ENCODE measurements around the gene COL8A1. TPM values are rescaled to one million over a fixed set of nuclear protein-coding genes. Genes with fewer than 3 reads are reported as not detected.

The COL8A1 gene
- total RNA-seq, 1 experiment from 2014 or later, result 86.6 TPM

DNA sequence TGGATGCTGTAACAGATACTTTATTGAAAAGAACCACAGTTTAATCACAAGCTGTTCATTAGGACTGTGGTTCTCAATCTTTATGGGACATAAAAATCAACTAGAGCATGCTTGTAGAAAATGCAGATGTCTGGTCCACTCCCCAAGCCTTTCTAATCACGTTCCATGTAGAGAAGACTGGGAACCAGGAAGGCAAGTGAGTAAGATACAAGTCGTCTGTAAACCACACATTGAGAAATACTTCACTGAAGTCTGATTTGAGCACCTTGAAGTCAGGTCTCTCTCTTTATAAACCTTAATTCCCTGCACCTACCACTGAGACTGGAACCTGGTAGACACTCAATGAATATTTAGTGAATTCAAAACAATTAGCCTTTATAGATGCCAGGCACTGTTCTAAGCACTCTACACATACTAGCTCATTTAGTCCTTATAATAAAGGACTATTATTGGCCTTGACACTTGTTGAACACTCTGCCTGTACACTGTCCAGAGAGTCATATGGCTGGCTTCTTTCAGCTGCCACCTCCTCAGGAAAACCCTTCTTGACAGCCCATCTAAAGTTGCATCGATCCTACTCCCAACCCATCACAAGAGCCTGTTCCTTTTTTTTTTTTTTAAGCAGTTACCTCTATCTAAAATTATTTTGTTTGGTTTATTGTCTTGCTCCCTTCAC lies 120.2 kb downstream of the COL8A1 start:
- DNase-seq (ENCODE audit: low read depth), result no peak

DNA sequence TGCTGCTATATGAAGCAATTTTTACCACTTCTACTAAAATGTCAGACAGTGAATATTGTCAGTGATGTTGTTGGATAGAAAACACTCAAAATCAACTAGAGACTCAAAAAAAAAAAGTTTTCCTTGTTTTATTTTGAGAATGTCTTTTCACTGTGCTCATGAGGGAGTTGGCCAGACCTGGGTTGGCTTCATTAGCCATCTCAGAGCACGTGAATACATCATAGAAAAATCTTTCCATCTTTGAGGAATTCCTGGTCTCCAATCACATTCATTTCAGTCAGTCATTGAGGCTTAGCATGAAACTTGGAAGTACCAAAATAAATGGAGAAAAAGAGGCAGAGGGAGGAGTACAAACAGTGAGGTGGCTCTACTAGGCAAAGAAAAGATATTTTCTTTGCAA lies 121.6 kb downstream of the COL8A1 start:
- no peak for DNase-seq (ENCODE audit: low read depth)

DNA sequence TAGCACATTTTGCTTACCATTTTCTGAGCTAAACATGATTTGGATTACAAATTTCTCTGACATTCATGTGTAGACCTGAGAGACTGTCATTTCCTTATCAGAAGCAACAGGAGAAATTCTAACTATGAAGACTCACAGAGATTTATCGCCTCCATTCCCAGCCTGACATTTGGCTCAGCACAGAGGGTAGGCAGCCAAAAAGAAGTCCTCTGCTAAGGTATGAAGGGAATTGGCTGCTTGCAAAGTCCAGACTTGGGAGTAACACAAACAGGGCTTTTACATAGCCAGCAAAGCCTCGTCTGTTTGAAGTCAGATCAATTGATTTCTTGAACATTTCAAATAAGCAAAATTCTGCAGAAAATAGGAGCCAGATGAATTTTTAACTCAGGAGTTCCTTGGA lies 122.2 kb downstream of the COL8A1 start:
- no peak for DNase-seq (ENCODE audit: low read depth)

DNA sequence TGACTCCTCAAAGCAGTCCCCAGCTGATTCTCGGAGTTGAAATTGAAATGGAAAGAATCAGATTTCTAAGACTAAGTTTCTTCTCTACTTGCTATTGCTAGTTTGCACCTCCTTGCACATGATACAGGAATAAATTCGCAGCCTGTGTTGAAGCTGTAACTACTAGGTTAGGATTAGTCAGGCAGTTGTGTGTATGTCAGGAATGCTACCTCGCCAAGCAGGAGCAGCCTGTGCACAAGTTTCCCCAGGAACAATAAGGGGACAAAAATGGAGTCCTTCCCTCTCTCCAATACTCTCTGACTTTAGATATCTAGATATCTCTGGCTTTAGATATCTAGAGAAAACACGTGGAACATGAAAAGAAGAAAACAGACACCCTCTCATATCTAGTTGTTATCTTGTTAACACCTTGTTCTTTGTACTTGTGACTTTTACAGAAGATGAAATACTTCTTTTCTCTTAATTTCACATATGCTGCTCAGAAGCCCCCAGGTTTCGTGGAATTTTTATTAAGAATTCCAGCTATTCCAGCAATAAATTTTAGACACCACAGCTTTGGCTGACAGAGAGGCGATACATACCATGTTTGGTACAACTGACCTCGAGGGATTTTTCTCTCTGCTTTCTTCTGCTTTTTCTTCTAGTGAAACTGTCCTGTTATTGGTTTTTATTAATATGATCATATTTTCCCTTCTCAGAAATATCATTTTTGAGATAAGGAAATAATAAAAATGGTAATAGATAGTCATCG lies 123.2 kb downstream of the COL8A1 start:
- no peak for DNase-seq (ENCODE audit: low read depth)

DNA sequence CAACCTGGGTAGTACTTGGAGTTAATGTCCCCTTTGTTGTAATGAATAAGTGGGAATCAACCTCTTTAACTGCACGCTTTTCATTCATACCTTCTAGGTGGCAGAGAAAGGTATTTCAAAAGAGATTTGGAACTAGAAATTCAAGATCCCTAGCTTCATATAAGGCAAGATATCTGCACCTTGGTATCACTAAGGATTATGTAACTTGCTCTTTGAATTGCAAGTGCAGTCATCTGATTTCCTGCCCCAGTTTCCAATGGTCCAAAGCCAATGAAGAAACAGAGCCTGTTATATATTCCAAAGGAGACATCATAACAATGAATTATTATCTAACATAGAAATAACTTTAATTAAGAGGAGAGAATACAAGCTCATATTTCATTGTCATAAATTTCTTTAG lies 124.5 kb downstream of the COL8A1 start:
- DNase-seq (ENCODE audit: low read depth), result no peak

DNA sequence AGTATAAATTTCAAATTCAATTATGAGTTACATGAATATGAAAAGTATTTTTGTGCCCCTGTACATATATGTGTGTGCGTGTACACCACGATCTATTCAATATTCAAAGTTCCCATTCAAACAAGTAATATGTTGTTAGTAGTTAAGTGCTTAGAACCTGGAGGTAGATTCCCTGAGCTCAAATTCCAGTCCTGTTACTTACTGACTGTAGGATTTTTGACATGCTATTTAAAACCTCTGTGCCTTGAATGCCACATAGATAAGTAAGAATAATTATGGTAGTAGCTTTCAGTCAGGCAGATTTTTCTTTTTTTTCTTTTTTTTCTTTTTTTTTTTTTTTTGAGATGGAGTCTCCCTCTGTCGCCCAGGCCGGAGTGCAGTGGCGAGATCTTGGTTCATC lies 126.0 kb downstream of the COL8A1 start:
- DNase-seq (ENCODE audit: low read depth), result no peak

DNA sequence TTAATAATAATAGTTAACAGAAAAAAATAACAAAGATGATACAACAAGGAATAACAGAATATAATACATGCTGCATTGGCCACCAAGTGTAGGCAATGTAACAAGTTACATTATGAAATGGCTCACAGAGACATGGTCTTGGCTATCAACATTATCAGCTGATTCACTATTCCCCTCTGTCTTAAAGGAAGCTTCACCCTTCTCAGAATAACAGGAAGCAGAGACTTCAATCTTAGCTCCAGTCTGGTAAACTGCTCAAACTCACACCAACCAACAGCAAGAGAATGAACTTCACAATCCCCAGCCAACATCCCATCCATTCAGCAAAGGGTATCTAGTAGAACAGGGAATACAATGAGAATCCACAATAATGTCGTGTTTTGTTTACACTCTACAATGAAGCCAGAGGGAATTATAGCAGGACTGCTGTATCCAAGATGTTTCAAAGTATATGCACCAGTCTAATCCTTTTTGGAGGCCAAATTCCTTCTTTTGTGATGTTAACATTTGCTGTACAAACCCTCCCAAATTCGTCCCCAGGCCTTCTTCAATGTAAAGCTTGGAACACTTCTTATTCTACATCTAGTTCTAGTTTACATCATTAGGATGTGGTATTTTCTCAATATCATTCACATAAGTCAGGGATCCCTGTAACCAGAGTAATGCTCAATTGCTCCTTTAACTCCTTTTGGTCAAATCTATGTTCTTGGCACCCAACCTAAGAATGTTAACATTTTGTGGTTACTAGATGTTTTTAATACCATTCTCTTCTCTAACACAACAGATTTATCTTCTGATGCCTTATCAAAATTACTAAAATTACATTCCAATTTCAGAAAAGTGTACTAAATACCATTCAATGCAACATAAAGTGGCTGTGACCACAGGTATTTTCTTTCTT lies 126.9 kb downstream of the COL8A1 start:
- peak; percentile 63 for DNase-seq (ENCODE audit: low read depth)

DNA sequence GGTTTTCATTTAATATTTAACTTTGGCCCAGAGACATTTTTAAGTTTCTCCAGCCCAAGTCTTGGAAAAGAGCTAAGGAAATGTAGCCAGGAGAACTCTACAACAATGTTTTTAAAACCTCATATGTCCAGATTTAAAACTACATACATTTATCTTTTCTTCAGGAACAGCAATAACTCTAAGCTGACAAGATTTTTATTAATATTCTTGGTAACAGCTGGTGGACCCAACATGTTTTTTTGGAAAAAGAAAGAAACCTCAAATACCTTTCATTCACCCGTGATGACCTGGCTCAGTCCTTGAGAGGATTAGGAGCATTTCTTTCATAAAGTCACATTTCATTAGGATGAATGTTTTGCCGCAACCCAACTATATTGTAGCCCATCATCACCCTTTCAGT lies 128.9 kb downstream of the COL8A1 start:
- peak; percentile 86 for DNase-seq (ENCODE audit: low read depth)

DNA sequence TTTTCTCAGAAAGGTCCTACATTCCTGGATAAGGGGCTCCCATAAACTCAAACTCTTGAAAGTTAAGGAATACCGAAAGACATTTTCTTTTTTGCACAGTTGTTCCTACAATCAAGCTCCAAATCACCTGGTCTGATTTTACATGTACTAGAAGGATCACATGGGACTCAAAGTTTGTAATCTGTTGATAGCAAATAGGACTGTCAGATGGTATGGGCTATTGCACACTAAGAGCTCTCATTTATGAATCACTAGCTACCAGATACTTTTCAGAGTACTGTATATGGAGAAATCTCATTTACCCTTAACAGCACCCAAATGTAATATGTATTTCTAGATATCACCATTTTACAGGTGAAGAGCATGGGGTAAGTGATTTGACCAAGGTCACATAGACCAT lies 129.7 kb downstream of the COL8A1 start:
- no peak for DNase-seq (ENCODE audit: low read depth)

DNA sequence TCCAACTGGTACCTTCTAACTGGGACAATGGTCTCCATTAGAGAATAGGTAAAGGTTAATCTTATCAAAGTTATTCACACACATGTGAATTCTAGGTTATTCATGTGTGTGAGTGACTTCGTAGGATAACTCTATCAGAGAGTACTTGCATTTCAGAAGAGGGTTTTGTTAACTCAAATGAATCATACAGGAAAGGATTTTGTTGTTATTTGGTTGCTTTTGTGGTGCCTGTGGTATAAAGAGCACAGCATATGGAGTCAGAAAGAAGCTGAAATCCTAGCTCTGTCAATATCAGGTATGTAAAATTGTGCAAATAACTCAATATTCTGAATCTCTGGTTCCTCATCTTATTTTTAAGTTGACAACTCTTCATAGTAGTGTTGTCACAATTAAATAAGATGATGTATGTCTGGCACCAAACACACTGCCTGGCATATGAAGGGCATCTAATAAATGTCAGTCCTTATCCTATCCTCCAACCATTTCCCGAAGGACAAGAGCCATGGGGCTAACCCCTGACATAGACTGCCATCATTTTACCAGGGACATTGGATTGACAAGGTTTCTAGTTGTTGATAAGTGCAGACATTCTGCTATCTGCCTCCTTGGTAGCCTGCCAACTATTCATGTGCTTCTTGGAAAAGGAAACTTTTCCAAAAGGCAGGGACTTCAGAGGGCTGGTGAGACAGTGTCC lies 130.6 kb downstream of the COL8A1 start:
- peak; percentile 55 for DNase-seq (ENCODE audit: low read depth)

DNA sequence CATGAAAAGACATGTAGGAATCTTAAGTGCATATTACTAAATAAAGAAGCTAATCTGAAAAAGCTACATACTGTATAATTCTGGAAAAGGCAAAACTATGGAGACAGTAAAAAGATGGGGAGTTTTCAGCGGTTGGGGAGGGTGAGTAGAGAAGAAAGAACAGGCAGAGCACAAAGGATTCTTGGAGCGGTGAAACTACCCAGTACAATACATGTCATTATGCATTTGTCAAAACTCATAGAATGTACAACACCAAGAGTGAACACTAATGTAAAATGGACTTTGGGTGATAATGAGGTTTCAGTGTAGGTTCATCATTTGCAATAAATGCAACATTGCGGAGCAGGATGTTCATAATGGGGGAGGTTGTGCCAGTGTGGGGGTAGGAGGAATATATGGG lies 133.8 kb downstream of the COL8A1 start:
- no peak for DNase-seq (ENCODE audit: low read depth)

DNA sequence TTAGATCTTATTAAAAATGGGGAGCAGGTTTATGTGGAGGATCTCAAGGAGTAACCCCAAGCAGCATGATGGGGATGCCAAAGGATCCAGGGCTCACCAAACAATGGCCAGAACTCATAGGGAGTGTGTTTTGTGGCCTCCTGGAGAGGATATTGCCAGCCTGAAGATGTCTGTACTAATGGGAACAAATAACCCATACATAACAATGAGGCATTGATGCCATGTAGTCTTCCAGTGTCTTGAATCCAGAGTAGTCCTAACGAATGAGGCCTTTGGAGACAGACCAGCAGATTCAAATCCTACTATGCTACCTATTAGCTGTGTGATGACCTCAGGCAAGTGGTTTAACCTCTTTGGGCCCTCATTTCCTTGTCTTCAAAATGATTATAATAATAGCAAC lies 134.3 kb downstream of the COL8A1 start:
- DNase-seq (ENCODE audit: low read depth), result no peak

DNA sequence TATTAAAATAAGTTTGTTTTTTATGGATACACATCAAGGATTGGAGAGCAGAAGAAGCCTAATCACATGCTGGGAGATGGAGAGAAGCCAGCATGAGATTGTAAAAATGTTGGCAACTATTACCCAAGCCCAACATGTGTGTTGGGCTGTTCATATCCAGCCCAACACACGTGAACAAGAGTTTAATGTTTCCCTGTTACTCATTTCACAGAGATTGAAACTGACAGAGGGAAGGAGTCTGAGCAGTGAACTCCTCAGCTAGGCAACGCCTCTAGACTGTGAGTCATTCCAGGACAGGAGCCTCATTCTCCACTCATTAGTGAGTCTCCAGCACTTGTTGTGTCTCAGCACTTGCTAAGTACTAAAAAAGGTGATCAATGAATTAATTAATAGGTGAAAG lies 136.1 kb downstream of the COL8A1 start:
- peak; percentile 84 for DNase-seq (ENCODE audit: low read depth)

DNA sequence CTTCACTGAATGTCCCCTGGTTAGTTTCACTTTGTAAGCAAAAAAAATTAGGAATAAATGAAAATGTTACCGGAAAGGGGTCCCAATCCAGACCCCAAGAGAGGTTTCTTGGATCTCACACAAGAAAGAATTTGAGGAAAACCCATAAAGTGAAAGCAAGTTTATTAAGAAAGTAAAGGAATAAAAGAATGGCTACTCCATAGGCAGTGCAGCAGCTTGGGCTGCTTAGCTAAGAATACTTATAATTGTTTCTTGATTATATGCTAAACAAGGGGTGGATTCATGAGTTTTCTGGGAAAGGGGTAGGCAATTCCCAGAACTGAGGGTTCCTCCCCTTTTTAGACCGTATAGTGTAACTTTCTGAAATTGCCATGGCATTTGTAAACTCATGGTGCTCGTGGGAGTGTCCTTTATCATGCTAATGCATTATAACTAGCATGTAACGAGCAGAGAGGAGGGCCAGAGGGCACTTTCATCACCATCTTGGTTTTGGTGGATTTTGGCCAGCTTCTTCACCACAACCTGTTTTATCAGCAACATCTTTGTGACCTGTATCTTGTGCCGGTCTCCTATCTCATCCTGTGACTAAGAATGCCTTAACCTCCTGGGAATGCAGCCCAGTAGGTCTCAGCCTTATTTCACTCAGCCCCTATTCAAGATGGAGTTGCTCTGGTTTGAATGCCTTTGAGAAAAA lies 138.3 kb downstream of the COL8A1 start:
- no peak for DNase-seq (ENCODE audit: low read depth)

DNA sequence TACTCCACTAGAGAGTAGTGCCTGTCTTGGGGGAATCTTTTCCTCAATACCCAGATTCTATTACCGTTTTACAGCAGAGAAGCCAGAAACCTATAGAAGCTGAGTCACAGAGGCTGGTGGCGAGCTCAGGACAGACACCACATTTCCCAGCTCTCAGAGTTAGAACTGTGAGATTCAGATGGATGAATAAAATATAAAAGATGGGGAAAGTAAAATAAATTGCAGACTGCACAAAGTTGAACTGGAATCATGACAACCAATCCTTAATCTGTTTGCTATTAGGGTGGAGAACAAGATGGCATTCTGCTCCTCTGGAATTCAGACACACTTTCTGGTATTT lies 138.8 kb downstream of the COL8A1 start:
- no peak for DNase-seq (ENCODE audit: low read depth)

DNA sequence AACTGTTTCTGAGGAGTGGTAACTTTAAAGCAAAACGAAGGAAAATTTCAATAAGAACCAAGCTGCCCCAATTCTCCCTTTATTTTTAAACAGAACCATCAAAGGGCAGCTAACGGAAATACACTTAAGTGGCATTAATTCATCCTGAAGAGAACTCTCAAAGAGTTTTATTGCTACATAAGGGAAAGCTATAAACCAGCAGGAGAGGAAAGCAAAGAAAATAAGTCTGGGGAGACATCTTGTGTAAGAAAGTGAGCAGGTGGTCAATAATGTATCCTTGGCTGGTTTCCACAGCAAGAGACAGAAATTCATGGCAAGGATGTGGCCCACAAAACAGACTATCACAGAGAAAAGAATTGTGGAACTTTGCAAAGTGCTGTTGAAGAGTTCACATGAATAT lies 139.3 kb downstream of the COL8A1 start:
- peak; percentile 40 for DNase-seq (ENCODE audit: low read depth)

DNA sequence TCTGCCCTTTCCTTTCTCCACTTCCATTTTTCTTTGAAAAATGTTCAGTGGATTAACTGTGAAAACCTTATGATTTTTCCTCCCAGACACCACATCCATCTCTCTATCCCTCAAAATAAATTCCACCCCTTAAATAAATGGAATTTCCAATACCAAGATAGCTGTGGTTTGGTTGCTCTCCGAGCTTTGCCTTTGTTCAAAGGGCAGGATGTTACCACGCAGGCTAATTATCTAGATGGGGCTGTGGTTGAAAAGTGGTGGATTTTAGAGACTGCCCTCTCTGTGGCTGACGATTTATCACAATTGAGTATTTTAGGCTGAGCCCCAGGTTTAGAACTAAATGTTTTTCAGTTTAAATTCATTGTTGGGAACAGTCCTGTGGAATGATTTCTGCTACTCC lies 142.4 kb downstream of the COL8A1 start:
- peak; percentile 80 for DNase-seq (ENCODE audit: low read depth)

DNA sequence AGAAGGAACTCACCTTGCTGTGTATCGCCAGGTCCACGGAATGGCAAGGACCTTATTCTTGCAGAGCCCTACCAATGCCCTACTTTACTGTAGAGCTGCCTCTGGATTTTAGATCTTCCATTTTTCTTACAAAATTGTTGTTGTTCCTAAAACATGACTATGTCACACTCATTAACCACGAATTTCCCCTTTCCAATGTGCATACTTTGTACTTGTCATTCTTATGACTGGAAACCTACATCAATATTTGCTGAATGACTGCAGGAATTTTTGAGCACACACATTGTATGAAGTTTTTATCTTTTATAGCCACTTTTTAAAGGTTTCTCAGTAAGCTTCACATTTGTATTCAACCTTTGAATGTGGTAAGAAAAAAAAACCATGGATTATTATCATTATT lies 143.4 kb downstream of the COL8A1 start:
- peak; percentile 61 for DNase-seq (ENCODE audit: low read depth)

DNA sequence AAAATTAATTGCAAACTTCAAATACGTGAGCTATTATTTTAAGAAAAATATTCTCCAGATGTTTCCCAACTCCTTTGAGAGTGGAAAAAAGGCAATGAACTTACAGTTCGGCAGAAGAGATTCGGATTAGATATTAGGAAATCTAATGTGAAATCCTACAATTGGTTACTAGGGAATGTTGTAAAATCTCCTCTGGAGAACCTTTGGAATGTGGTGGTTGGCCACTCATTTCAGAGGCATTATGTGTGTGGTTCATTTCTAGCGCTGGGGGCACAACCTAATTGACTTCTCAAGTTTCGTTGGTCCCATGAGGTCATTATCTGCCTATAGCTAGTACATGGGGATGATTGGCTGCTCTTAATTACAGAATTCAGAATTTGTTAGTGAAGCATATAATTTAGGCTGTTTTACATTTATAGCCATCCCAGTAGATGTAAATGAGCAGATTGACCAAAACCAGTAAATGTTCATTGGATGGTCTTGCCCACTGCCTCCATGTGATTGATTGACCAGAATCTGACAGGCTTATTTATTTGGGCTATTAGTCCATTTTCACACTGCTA lies 144.7 kb downstream of the COL8A1 start:
- peak; percentile 96 for DNase-seq (ENCODE audit: low read depth)

DNA sequence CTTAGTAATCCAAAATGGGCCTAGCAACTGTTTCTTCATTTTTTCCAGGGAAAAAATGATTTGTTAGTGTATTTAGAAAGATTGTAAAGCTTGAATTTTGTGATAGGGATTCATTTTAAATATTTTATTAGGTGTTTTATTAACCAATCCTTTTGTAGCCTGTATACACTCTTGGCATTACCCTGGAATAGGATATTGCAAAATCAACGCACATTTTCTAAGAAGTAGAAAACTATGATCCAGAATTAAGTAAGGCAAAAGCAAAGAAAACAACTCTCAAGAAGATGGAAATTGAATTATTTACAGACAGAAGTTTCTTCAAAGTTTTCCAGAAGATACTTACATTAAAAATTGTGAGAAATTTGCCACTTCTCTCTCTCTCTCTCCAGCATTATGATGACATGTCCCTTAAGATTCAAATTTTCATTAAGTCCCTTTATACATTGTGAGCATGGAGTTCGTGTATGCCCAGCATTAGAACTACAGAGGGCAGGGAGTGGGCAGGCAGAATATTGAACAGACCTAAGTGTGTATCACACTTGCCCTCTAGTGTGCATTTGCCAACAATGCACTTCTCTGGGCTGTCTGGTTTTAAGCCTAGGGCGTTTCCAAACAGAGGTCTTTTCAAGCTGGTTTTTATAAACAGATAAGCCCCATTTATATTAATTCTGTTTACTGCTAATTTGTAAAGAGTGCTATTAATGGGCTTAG lies 150.8 kb downstream of the COL8A1 start:
- peak; percentile 81 for DNase-seq (ENCODE audit: low read depth)
